GM11168 (cell line): ENCODE measurements around the gene PSIP1.
"Not testable (repeated sequence)": the region's sequence is repeated elsewhere in the genome, so short reads cannot be mapped to it uniquely, and the experiment has no call there.

ENCODE experiments used
- in situ Hi-C: fragments of 300-500 bp; cut with MboI; formaldehyde crosslinking; loops from one replicate; pipeline ENCODE4 v1.12.0; 2022; ENCODE audit warnings: low sequenced_read_pairs; ENCODE audit not compliant: unreplicated experiment

The PSIP1 gene

DNA sequence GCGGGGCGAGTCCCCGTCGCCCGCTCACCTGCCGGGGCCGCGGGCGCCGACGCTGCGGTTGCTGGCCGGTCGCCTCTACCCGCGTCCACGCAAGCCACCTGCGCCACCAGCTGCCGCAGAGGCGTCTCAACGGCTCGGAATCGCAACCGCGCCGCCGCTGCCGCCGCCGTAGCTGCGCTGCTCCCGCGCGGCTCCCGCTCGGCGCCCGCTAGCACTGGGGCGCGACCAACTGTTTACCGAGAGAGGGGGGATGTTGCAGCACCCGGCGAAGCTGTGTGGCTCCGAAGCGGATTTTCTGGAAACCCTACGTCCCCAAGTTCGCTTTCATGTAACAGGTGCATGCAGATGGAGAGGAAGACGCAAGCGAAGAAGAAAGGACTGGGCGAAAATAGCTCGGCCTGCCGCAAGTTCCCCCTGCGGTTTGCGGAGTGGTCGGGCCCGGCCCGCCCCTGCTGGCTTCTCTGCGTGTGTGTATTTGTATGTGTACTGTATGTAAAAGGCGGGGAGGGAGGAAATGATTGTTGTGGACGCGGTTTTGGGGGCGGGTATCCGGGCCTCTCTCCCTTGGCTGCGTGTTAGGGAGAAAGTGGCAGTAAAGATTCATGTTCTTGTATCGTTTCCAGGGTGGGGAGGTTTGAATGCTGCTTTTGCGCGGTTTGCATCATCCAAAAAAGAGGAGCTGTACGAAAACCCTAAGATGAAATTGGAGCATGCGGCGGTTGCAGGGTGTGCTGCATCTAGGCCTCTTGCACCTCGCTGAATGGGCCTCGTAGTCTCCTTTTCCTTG, at the start of gene PSIP1:
Gene PSIP1 (minus strand): TSS at position 182 of the 787 bp plus-strand sequence. CDS start 782 bp downstream, outside the sequence.
- in situ Hi-C loops: no loop called here

DNA sequence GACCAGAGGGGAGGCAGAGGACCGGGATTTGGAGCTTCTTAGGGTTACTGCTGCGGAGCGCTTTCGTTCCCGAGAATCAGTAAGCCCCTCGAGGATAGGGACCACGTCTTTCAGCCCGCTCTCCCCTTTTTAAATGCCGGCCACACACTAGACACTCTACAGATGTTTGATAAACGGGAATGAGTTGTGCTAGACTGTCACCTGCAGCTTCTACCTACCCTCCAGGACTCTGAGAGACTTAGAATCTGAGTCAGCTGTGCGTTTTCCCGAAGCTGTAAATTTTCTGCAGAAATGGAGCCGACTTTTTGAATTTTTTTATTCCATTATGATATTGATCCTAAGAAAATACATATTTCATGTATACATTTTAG, 42.7 kb upstream of the PSIP1 start:
- in situ Hi-C loops: no loop called here

DNA sequence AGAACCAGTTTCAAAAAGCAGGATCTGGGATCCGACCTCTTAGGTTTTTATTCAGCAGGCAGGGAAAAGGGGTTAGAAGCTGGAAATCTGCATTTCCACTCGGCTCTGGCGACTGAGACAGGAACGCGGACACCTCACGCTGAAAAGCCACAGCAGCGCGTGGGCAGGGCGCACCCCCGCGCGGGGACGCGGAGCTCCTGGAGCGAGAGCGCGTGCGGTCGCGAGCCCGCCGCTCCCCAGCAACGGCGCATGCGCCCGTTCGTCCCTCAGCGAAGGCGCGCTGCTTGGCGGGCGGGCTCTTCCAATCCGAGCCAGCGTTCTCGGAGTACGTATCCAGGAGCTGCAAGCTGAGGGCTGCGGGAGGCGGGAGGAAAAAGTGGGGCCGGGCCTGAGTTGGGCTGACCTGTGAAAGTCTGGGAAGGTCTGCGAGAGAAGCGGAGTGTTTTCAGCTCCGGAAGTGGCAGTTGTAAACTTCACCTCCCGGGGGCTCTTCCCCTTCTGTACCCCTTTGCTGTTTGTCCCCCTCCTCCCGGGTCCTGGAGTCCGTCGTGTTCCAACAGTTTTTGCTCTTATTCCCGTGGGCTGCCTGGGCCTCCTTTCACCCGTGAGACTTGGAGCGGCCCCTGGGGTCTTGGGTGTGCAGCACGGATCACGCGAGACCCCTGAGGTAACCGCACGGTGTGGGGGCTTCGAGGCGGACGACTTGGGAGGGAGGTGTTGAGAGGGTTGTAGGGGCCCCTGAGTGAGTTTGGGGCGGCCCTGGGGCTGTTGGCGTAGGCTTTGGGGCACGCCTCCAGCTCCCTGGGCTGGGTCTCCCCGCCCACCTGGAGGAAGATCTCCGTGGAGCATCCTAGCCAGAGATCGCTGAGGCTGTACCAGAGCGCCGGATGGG, 42.1 kb upstream of the PSIP1 start, which contains the start of gene CCDC171:
Gene CCDC171 (plus strand): TSS at position 408 of the 892 bp plus-strand sequence. CDS start 11,046 bp downstream, outside the sequence.
- in situ Hi-C loops: no loop called here

DNA sequence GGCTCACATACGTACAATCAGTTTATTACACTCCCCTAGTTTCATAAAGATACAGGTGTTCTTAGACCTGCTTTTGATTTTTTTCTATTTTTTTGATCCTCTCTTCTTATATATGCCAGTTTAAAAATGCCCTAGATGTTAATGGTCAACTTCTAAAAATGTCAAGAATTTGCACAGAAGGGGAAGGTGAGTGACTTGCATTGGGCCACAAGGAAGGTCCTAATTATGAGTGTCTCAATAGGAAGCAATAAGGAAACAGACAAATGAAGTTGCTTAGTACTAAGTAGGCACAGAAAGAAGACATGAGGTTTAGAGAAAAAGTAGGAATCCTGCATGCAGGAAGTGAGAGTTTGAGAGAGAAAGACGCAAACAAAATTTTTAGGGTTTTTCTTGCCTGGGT, 38.8 kb upstream of the PSIP1 start:
- in situ Hi-C loops: no loop called here

DNA sequence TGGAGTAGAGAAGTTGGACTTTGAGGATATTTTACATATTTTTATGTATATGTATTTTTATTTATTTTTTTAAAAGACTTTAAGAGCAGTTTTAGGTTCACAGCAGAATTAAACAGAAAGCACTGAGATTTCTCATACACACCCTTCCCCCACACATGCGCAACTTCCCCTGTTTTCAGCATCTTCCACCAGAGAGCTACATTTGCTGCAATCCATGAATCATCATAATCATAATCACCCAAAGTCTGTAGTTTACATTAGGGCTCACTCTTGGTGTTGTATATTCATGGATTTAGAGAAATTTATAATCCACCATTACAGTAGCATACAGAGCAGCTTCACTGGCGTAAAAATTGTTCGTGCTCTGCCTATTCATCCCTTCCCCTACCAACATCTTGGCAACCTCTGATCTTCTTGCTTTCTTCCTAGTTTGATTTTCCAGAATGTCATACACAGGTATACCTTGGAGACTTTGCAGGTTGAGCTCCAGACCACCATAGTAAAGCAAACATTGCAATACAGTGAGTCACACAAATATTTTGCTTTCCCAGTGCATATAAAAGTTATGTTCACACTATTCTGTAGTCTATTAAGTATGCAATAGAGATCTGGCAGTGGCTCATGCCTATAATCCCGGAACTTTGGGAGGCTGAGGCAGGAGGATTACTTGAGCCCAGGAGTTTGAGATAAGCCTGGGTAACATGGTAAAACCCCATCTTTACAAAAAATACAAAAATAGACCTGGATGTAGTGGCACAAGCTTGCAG, 32.5 kb upstream of the PSIP1 start:
- in situ Hi-C loops: no loop called here

DNA sequence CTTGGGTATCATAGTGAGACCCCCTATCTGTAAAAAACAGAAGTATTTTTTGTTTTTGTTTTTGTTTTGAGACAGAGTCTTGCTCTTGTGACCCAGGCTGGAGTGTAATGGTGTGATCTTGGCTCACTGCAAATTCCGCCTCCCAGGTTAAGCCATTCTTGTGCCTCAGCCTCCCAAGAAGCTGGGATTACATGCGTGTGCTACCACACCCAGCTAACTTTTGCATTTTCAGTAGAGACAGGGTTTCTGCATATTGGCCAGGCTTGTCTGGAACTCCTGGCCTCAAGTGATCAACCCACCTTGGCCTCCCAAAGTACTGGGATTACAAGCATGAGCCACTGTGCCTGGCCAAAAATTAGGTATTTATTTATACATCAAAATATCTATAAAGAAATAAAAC, 31.9 kb upstream of the PSIP1 start:
- in situ Hi-C loops: no loop called here

DNA sequence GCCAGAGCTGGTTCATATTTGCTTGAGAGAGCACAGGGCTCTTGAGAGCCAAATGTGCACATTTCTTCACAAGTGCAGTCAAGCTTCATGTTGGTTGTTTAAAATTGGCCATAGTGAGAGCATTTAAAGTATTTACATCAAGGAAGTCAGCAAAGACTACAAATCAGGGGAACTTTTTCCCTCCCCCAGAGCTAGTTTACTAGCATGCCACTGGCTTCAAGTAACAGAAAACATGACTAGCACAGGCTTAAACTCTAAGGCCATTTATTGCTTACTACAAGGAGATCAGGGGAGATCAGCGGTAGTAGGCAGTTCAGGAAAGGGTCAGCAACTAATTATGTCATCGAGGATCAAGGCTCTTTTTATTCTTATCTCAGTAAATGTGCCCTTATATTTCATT, 31.1 kb upstream of the PSIP1 start:
- in situ Hi-C loops: no loop called here

DNA sequence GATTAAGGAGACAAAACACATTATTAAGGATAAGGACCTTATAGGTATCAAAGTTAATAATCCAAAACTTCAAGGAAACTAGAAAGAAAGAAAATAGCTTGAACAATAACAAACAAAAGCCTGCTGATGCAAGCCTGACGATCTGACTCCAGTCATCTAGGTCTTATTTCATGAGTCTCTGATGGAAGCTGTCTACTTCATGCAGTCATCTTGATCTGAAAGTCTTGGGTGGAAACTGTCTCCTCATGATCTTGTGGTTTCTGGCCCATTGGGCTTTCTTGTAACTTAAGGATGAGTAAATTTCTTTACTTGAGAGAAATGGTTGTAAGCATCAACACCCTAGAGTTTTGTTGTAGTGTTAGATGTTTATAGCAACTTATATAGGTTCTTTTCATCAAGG, 20.6 kb upstream of the PSIP1 start:
- in situ Hi-C loops: no loop called here

DNA sequence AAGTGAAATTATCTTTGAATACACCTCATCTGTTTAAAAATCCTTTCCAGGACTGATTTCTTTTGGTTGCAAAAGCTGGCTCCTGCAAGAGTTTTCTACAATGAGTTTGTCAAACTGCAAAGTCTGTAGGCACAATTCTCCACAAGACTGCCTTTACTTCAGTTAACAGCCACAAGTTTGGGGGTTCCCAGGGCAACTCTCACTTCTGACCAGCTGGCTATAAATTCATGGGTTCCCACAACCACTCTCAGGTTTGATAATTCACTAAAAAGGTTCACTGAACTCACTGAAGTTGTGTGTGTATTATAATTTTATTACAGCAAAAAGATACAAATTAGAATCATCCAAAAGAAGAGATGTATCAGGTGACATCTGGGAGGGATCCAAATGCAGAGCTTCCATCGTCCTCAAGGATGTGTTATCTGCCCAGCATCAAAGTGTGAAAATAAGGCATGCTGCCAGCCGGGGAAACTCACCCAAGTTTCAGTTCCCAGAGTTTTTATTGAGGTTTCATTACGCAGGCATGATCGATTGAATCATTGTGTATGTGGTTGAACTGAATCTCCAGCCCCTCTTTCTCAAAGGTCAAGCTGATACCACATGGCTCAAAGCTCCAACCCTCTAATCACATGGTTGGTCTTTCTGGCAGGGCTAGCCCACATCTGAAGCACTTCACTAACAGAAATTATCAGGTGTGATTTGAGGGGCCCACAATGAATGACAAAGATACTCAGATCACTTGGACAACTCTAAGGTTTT, 19.0 kb upstream of the PSIP1 start:
- in situ Hi-C loops: no loop called here

DNA sequence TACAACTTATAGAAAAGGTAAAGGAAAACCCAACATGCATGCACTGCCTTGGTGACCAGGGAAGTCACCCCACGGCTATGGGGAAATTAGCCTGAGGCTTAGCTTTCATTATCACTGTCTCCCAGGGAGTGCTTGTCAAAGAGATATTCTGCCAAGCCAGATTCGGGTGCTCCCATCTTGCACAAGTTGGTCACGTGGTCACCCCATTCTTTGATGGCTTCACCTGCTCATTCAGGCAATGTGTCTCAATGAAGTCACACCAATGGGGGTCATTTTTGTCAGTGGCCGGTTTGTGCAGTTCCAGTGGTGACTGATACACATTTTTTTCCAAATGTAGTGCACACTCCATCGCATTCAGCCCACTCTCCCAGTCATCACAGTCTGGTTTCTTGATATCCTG, 16.3 kb upstream of the PSIP1 start:
- in situ Hi-C loops: not testable (repeated sequence)

DNA sequence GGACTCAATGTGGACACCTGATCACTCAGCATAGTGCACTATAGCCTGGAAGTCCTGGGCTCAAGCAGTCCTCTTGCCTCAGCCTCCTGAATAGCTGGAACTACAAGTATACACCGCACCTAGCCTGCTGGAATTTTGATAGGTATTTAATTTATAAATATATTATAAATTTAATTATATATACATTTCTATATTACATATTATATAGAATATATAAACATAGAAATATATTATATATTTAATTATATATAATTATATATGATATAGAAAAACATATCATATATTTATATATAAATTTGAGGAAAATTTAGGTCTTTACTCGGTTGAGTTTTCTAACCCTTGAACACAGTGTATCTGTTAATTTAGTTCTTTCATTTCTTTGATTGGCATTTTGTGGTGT, 15.2 kb upstream of the PSIP1 start:
- in situ Hi-C loops: no loop called here

DNA sequence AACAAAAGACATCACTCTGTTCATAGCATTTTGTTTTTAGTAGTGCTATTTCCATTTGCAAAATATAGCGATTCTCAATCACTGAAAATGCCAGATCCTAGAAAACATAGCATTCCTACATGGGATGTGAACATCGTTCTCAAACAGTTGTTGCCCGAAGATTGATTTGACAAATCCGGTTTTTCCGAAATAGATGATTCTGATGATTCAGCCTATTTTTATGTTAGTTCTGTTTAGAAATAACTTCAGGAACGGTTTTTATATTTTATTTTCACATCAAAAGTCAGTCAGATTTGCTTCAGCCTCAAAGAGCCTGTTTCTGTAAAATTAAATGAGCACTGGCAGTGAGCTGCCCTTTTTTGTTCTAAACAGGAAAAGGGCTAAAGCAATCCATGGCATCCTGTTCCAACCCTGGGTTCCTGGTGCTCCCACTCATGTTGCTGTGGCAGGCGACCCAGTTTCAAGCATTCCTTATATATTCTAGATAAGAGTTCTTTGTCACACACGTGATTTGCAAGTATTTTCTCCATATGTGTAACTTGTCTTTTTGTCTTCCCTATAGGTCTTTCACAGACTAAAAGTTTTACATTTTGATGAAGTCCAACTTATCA, 14.2 kb upstream of the PSIP1 start:
- in situ Hi-C loops: no loop called here

DNA sequence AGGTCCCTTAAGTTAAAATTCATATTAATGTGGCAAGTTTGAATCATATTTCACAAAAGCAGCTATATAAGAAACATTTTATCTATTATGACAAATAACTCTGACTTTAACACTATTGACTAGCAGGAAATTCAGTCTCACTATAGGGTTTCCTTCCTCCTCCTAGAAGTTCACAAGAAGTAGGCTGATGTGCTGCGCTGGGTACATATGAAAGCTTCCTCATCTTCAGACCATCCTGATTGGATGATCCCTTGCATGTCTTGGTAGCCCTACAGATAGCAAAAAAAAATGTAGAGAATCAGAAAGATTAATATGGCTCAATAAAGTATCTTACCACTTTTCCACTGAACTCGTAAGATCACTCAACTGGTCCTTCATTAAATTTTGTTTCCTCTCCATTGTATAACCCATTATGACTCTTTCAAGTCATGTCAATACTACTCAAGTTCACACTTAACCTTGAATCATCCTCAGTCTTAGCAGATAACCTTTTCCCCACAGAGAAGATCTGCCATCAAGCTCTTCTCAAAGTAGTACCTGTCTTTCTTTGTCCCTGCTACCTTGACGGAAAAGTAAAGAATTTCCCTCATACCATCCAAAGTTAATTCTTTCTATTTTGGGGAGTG, 11.5 kb upstream of the PSIP1 start:
- in situ Hi-C loops: no loop called here

DNA sequence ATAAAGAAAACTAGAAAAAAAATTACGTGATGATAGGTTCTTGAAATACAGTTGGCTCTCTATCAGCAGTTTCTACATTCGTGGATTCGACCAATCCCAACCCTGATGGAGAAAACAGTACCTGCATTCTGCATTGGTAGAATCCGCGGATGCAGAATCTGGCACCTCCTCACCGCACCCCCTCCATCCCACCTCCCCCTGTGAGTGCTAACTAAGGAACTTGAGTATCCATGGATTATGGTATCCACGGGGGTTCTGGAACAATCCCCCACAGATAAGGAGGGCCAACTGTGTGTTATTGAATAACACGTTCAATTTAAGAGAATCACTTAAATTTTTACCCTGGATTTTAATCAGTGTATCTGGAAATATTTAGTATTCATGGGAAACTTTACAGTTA, 10.5 kb upstream of the PSIP1 start:
- in situ Hi-C loops: no loop called here

DNA sequence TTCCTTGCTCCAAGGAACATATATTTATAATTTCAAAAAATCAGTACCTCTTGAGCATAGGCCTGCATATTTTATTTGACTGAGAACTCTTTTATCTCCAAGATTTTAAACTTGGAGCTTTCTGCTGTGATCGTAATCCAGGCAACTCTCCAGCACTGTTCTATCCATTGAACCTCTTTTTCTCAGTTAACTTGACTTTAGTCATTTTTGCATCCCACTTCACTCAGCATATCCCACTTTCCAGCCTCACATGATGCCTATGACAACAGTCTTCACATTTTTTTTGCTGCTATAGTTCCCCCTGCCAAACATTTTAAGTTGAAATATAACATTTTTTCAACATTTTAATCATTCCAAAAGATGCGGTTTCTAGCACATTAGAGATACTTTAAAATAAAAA, 9.1 kb upstream of the PSIP1 start:
- in situ Hi-C loops: no loop called here

DNA sequence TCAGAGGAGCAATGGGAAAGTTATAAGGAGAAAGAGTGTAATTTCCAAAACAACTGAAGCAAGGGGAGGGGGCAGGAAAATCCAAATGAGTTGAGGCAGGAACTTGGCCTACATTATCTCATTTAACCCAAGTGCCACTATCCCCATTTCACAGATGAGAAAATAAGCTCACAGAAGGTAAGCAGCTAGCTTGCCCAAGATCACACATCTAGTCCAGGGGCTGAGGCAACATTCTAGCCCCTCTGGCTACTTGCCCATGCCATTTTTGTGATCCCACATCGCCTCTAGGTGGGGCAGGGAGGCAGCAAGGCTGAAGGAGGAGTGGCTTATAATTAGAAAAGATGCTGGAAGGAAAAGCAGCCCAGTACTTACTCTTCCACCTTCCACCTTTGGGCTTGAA, 2.6 kb upstream of the PSIP1 start:
- in situ Hi-C loops: no loop called here

DNA sequence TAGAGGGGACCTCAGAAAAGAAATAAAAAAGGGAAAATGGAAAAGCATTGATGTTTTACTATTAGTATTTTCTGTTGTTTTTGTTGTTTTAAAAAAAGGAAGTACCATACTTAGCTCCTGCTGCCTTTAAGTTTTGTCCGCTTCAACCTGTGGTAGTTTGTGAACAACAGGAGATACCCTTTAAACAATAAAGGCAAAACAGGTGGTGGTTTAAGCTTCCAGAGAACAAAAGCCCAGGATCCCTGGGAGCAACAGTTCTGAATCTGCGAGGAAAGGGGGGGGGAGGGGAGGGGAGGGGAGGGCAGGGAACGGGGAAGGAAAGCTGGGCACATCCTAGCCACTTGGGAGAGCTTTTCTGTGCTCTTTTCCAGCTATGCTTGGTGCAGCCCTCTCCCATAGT, 2.1 kb upstream of the PSIP1 start:
- in situ Hi-C loops: no loop called here

DNA sequence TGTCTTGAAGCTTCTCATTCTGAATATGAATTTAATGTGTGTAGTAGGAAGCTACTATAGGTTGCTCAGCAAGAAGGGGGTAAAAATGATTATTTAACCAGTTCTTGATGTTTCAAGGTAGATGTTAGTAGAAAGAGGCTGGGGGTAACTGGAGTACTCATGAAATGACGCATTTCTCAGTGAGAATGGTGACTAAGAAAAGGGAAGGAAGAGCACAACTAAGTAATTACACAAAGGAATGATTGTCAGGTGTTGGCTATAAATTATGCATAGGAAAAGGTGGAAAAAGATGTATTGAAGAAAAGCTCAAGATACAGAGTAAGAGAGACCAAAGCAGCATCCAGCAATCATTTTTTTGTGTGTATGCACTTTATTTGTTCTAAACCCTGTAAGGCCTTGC, 1.4 kb upstream of the PSIP1 start:
- in situ Hi-C loops: no loop called here
